Measurements from ENCODE around the gene TUSC2.
A peak's percentile ranks its signal among the peaks of the same experiment; 100 is the strongest.

DNA sequence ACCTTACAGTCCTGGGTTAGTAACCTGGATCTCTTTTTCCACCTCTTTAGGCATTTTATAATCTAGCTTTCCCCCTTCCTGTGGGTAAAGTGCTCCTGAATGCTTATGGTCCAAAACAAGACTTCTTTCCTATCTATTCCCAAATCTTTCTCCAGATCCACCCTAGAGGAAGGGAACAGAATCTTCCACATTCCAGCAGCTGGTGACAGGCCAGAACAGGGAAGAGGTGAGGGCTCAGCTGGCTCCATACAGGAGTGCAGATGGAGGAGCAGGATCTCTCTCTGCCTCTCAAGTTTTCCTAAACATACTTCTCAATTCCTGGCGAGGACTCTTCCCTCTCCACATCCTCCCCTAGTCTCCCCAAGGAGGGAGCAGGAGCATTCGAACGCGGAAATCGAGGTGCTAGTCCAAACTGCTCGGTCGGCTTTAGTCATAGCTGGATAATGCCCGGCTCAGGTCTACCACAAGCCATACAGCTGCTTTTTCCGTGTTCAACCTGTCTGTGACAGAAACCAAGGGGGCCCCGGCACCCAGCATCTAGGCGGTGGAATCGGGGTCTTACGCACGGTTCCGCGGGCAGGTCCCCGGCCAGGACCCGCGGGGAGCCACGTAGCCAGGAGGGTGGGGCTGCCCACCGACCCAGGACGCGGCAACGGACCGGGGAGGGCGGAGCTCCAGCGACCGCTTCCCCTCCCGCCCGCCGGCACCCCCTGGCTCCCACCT lies 8.6 kb upstream of the TUSC2 start:
- TF ChIP-seq, protein P1, sequence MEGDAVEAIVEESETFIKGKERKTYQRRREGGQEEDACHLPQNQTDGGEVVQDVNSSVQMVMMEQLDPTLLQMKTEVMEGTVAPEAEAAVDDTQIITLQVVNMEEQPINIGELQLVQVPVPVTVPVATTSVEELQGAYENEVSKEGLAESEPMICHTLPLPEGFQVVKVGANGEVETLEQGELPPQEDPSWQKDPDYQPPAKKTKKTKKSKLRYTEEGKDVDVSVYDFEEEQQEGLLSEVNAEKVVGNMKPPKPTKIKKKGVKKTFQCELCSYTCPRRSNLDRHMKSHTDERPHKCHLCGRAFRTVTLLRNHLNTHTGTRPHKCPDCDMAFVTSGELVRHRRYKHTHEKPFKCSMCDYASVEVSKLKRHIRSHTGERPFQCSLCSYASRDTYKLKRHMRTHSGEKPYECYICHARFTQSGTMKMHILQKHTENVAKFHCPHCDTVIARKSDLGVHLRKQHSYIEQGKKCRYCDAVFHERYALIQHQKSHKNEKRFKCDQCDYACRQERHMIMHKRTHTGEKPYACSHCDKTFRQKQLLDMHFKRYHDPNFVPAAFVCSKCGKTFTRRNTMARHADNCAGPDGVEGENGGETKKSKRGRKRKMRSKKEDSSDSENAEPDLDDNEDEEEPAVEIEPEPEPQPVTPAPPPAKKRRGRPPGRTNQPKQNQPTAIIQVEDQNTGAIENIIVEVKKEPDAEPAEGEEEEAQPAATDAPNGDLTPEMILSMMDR (conservative IDR thresholded peaks at IDR 0.05; ENCODE audit: low read depth in 2 of 2) = 0 out of 4 replicates have a peak, but pooled peaks of 1 of the 2 experiments have one; percentile 10
- TF ChIP-seq EZH2 (IDR thresholded peaks at IDR 0.05; ENCODE audit: low read depth, unreplicated experiment) (no peak), POLR2AphosphoS5 (IDR thresholded peaks at IDR 0.05; ENCODE audit: low read depth) (no peak), ZNF331 (CRISPR knock-in tag; IDR thresholded peaks at IDR 0.05; ENCODE audit: low read depth) (no peak), EZH2phosphoT487 (IDR thresholded peaks at IDR 0.05; ENCODE audit: unreplicated experiment) (no peak), JUNB (IDR thresholded peaks at IDR 0.05; ENCODE audit: unreplicated experiment) (no peak)
- TF ChIP-seq, protein P2, sequence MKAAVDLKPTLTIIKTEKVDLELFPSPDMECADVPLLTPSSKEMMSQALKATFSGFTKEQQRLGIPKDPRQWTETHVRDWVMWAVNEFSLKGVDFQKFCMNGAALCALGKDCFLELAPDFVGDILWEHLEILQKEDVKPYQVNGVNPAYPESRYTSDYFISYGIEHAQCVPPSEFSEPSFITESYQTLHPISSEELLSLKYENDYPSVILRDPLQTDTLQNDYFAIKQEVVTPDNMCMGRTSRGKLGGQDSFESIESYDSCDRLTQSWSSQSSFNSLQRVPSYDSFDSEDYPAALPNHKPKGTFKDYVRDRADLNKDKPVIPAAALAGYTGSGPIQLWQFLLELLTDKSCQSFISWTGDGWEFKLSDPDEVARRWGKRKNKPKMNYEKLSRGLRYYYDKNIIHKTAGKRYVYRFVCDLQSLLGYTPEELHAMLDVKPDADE (IDR thresholded peaks at IDR 0.05) = no peak
- TF ChIP-seq, protein P3, sequence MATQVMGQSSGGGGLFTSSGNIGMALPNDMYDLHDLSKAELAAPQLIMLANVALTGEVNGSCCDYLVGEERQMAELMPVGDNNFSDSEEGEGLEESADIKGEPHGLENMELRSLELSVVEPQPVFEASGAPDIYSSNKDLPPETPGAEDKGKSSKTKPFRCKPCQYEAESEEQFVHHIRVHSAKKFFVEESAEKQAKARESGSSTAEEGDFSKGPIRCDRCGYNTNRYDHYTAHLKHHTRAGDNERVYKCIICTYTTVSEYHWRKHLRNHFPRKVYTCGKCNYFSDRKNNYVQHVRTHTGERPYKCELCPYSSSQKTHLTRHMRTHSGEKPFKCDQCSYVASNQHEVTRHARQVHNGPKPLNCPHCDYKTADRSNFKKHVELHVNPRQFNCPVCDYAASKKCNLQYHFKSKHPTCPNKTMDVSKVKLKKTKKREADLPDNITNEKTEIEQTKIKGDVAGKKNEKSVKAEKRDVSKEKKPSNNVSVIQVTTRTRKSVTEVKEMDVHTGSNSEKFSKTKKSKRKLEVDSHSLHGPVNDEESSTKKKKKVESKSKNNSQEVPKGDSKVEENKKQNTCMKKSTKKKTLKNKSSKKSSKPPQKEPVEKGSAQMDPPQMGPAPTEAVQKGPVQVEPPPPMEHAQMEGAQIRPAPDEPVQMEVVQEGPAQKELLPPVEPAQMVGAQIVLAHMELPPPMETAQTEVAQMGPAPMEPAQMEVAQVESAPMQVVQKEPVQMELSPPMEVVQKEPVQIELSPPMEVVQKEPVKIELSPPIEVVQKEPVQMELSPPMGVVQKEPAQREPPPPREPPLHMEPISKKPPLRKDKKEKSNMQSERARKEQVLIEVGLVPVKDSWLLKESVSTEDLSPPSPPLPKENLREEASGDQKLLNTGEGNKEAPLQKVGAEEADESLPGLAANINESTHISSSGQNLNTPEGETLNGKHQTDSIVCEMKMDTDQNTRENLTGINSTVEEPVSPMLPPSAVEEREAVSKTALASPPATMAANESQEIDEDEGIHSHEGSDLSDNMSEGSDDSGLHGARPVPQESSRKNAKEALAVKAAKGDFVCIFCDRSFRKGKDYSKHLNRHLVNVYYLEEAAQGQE (IDR thresholded peaks at IDR 0.05; ENCODE audit: unreplicated experiment) = no peak

All from GM23338 (cell line).